ENCODE results near the gene TUBE1.

The TUBE1 gene

GRCh38 chr6:112033791-112034615 is 53.3 kb downstream of the TUBE1 start:
- no peak for TF ChIP-seq ZFX (IDR thresholded peaks at IDR 0.05; ENCODE audit: borderline replicate concordance)
- TF ChIP-seq CTCF (IDR thresholded peaks at IDR 0.05), result no peak
- no peak overlapping the region for H3K27ac ChIP-seq

- no peak overlapping the region for H3K27ac ChIP-seq
- TF ChIP-seq CTCF (IDR thresholded peaks at IDR 0.05), result no peak
- no peak for TF ChIP-seq ZFX (IDR thresholded peaks at IDR 0.05; ENCODE audit: borderline replicate concordance)
Measured at GRCh38 chr6:112032728-112033127, 54.6 kb downstream of the TUBE1 start.

- no peak overlapping the region for H3K27ac ChIP-seq
- TF ChIP-seq CTCF (IDR thresholded peaks at IDR 0.05), result no peak
- TF ChIP-seq ZFX (IDR thresholded peaks at IDR 0.05; ENCODE audit: borderline replicate concordance), result no peak
Measured at GRCh38 chr6:112031960-112032359, 55.3 kb downstream of the TUBE1 start.

- no peak overlapping the region for H3K27ac ChIP-seq
- no peak for TF ChIP-seq CTCF (IDR thresholded peaks at IDR 0.05)
- no peak for TF ChIP-seq ZFX (IDR thresholded peaks at IDR 0.05; ENCODE audit: borderline replicate concordance)
Measured at GRCh38 chr6:112030961-112031660, 56.2 kb downstream of the TUBE1 start.

GRCh38 chr6:112030206-112030960 is 56.9 kb downstream of the TUBE1 start:
- TF ChIP-seq CTCF (IDR thresholded peaks at IDR 0.05), result no peak
- TF ChIP-seq ZFX (IDR thresholded peaks at IDR 0.05; ENCODE audit: borderline replicate concordance), result no peak
- H3K27ac ChIP-seq, result no peak overlapping the region

- H3K27ac ChIP-seq, result no peak overlapping the region
- peak; percentile 92 for TF ChIP-seq CTCF (IDR thresholded peaks at IDR 0.05)
- TF ChIP-seq ZFX (IDR thresholded peaks at IDR 0.05; ENCODE audit: borderline replicate concordance), result no peak
Measured at GRCh38 chr6:112029045-112029822, 58.0 kb downstream of the TUBE1 start.
